K562 (cell line): ENCODE data around the gene DAGLA. TPM values are rescaled to one million over a fixed set of nuclear protein-coding genes. Genes with fewer than 3 reads are reported as not detected.
A peak's percentile ranks its signal among the peaks of the same experiment; 100 is the strongest.

Experiments
- ATAC-seq: fragments of 200-7000 bp; cut with Tn5 transposase; 3 replicates; pipeline ENCODE4 v1.9.1; 2020; ENCODE audit warnings: moderate library complexity
- BruUV-seq: library from RNA; stranded (reverse); fragments of 400-500 nt; replicated peaks from 2 replicates; lab custom pipeline; 2021; lab: Mats Ljungman, UMichigan
- CTCF ChIA-PET: fragments of 300-600 bp; formaldehyde crosslinking; extraction: SDS; loops from one replicate; lab custom pipeline; 2021; ENCODE audit warnings: low intra/inter-chr PET ratio; lab: Yijun Ruan, JAX
- POLR2A ChIA-PET: fragments of 300-600, 350-650 bp; sonication (Branson Sonifier 250); formaldehyde crosslinking; extraction: SDS; loops from one replicate; lab custom pipeline; 2021; ENCODE audit warnings: antibody characterized with exemption, inconsistent platforms; lab: Yijun Ruan, JAX
- DNase-seq, 4 experiments: peaks; one replicate each; pipeline versions ENCODE4 v3.0.0 to v3.0.0-alpha.2; 2011 to 2018; ENCODE audit warnings: low spot score in 3 of 4, mixed read lengths in 3 of 4; ENCODE audit errors: extremely low read depth in 1 of 4
- FAIRE-seq: peaks from 2 replicates; lab custom pipeline; 2011; peaks lifted over from hg19 to GRCh38; lab: Jason Lieb, UNC
- H2AFZ ChIP-seq: 2 replicates; pipeline ENCODE4 v1.6.0; 2011; ENCODE audit warnings: low read depth, low read length, control low read depth, inconsistent platforms
- H3K27ac ChIP-seq: fragments of 200-600 bp; 3 replicates; pipeline ENCODE4 v1.8.0; 2011; ENCODE audit warnings: low read depth, mild to moderate bottlenecking, control low read depth, inconsistent platforms, low read length, moderate library complexity, mixed read lengths; ENCODE audit errors: extremely low read depth
- H3K27me3 ChIP-seq, 2 experiments: fragments of 300-600 bp in 1 of 2; 2 replicates in 1 of 2; 3 replicates in 1 of 2; pipeline versions ENCODE4 v1.6.0 to v1.8.0; 2011; ENCODE audit warnings: inconsistent platforms in 2 of 2, low read length in 2 of 2, mild to moderate bottlenecking in 1 of 2, mixed read lengths in 1 of 2, moderate library complexity in 1 of 2; ENCODE audit not compliant: control insufficient read depth in 2 of 2, insufficient read depth in 2 of 2
- H3K36me3 ChIP-seq: fragments of 300-600 bp; 3 replicates; pipeline ENCODE4 v1.8.0; 2011; ENCODE audit warnings: mild to moderate bottlenecking, low read length, inconsistent platforms; ENCODE audit not compliant: control insufficient read depth, insufficient read depth
- H3K4me1 ChIP-seq, 2 experiments: fragments of 200-600 bp in 1 of 2; replicated peaks in 1 of 2; 2 replicates in 1 of 2; 3 replicates in 1 of 2; pipeline versions ENCODE4 v1.5.1 to v1.8.0; 2011; ENCODE audit warnings: inconsistent platforms in 2 of 2, low read length in 2 of 2, mild to moderate bottlenecking in 1 of 2, mixed read lengths in 1 of 2, moderate library complexity in 1 of 2; ENCODE audit not compliant: control insufficient read depth in 2 of 2, insufficient read depth in 2 of 2
- H3K4me2 ChIP-seq: 2 replicates; pipeline ENCODE4 v1.6.1; 2011; ENCODE audit warnings: low read length, control low read depth, inconsistent platforms, mixed read lengths; ENCODE audit not compliant: insufficient read depth
- H3K4me3 ChIP-seq: fragments of 200-600 bp; sonication (generic), shearing (Covaris generic); 2 replicates; pipeline ENCODE4 v1.5.1; 2016; ENCODE audit warnings: control low read depth, inconsistent platforms
- H3K79me2 ChIP-seq: fragments of 200-600 bp; 3 replicates; pipeline ENCODE4 v1.8.0; 2011; ENCODE audit warnings: low read length, inconsistent platforms; ENCODE audit not compliant: control insufficient read depth, insufficient read depth
- H3K9ac ChIP-seq, 2 experiments: 2 replicates each; pipeline versions ENCODE4 v1.6.0 to v1.6.1; 2011; ENCODE audit warnings: low read depth in 2 of 2, low read length in 2 of 2, control low read depth in 1 of 2, inconsistent platforms in 1 of 2, mild to moderate bottlenecking in 1 of 2, mixed read lengths in 1 of 2; ENCODE audit not compliant: insufficient read depth in 1 of 2
- H3K9me1 ChIP-seq: one replicate; pipeline ENCODE4 v1.6.0; 2011; ENCODE audit warnings: inconsistent platforms, mild to moderate bottlenecking, low read length, moderate library complexity; ENCODE audit not compliant: control insufficient read depth, insufficient read depth
- H3K9me3 ChIP-seq: replicated peaks from 2 replicates; pipeline ENCODE4 v1.5.1; 2011; ENCODE audit warnings: low read depth, low read length, inconsistent platforms; ENCODE audit not compliant: control insufficient read depth, insufficient read depth
- H4K20me1 ChIP-seq: replicated peaks from 2 replicates; pipeline ENCODE4 v1.6.1; 2011; ENCODE audit warnings: low read length, inconsistent platforms, mixed read lengths; ENCODE audit not compliant: control insufficient read depth, insufficient read depth
- ATF3 ChIP-seq, 2 experiments: fragments of 450-650 bp in 1 of 2; sonication (generic) in 1 of 2; formaldehyde crosslinking in 1 of 2; IDR thresholded peaks in 1 of 2; conservative IDR thresholded peaks in 1 of 2; 2 replicates each; pipeline versions ENCODE4 v1.6.1 to v1.8.1; 2016 to 2023; ENCODE audit warnings: mild to moderate bottlenecking in 2 of 2, moderate library complexity in 2 of 2, inconsistent platforms in 1 of 2, missing genetic modification reagents in 1 of 2
- CEBPZ ChIP-seq: fragments of 150-350 bp; IDR thresholded peaks from 2 replicates; pipeline ENCODE4 v1.6.1; 2014; ENCODE audit warnings: low read depth, mild to moderate bottlenecking, low read length, borderline replicate concordance
- CREM ChIP-seq: IDR thresholded peaks from 2 replicates; pipeline ENCODE4 v1.6.1; 2014; ENCODE audit warnings: antibody characterized with exemption, low read depth
- DLX4 ChIP-seq: fragments of 250-450 bp; sonication (Bioruptor Pico); IDR thresholded peaks from 2 replicates; pipeline ENCODE4 v1.6.1; 2021; ENCODE audit warnings: mild to moderate bottlenecking
- DNMT1 ChIP-seq: fragments of 450-650 bp; IDR thresholded peaks from 2 replicates; pipeline ENCODE4 v1.6.1; 2016; ENCODE audit warnings: antibody characterized with exemption, mild to moderate bottlenecking
- EHMT2 ChIP-seq: fragments of 450-650 bp; IDR thresholded peaks from 2 replicates; pipeline ENCODE4 v1.6.1; 2018; ENCODE audit warnings: antibody characterized with exemption
- KLF1 ChIP-seq: fragments of 450-650 bp; IDR thresholded peaks from 2 replicates; pipeline ENCODE4 v1.6.1; 2016; ENCODE audit warnings: missing genetic modification characterization, missing compliant biosample characterization
- PCBP1 ChIP-seq: fragments of 200-400 bp; formaldehyde crosslinking; IDR thresholded peaks from 2 replicates; pipeline ENCODE4 v1.6.1; 2018; ENCODE audit warnings: mild to moderate bottlenecking, low read depth, low read length; ENCODE audit not compliant: poor library complexity, severe bottlenecking
- SIX5 ChIP-seq, 2 experiments: IDR thresholded peaks; 2 replicates each; pipeline ENCODE4 v1.6.1; 2011; ENCODE audit warnings: low read length in 2 of 2, borderline replicate concordance in 1 of 2, low read depth in 1 of 2, mild to moderate bottlenecking in 1 of 2, moderate library complexity in 1 of 2; ENCODE audit not compliant: insufficient read depth in 1 of 2
- THRA ChIP-seq: fragments of 450-650 bp; IDR thresholded peaks from 2 replicates; pipeline ENCODE4 v1.6.1; 2017; ENCODE audit warnings: mild to moderate bottlenecking, moderate library complexity
- TSC22D4 ChIP-seq: fragments of 450-650 bp; IDR thresholded peaks from 2 replicates; pipeline ENCODE4 v1.6.1; 2016; ENCODE audit warnings: missing genetic modification characterization, missing biosample characterization, control low read depth
- ZBTB43 ChIP-seq: sonication (generic); formaldehyde crosslinking; IDR thresholded peaks from 2 replicates; pipeline ENCODE4 v1.8.0; 2023; ENCODE audit warnings: mild to moderate bottlenecking, missing genetic modification reagents
- ZNF134 ChIP-seq: fragments of 250-450 bp; sonication (Bioruptor Pico); conservative IDR thresholded peaks from 2 replicates; pipeline ENCODE4 v1.4.0; 2020
- WGBS: fragments of 100-300 bp; shearing (Covaris generic); methylation state at CpG from one replicate; pipeline ENCODE4 v1.1.6; 2016; ENCODE audit warnings: low coverage, mixed read lengths; ENCODE audit not compliant: insufficient coverage; ENCODE audit errors: missing lambda C conversion rate; 5-methylcytosine and 5-hydroxymethylcytosine counted together
- in situ Hi-C: fragments of 300-500 bp; cut with MboI; formaldehyde crosslinking; loops from 4 replicates; pipeline ENCODE4 v1.15.0; 2018; ENCODE audit warnings: inconsistent platforms, mixed read lengths
- intact Hi-C: fragments of 100-400 bp; cut with micrococcal nuclease; formaldehyde crosslinking; loops from 2 replicates; pipeline ENCODE4 v1.14.2; 2022
- polyA plus RNA-seq, 8 experiments: library from polyadenylated mRNA; depleted of rRNA in 4 of 8; stranded (reverse) in 5 of 8; unstranded in 3 of 8; fragments of >200 nt; fragmentation: Nextera tagmentation in 2 of 8; fragmentation: Illumina TruSeq in 1 of 8; extraction: Ambion mirVana in 2 of 8; extraction: Trizol in 1 of 8; gene quantifications; 2 replicates each; pipeline versions ENCODE4 v1.2.1 to v1.2.3, GENCODE V29; 2011 to 2014; ENCODE audit warnings: inconsistent platforms in 1 of 8, missing spikeins in 1 of 8
- total RNA-seq, 7 experiments: library from RNA; depleted of rRNA in 6 of 7; stranded (reverse); fragments of >200 nt in 6 of 7; fragmentation: Illumina TruSeq in 2 of 7; extraction: Trizol in 2 of 7; gene quantifications; 2 replicates each; pipeline versions ENCODE4 v1.2.1 to v1.2.3, GENCODE V29; 2011 to 2021; ENCODE audit warnings: low replicate concordance in 1 of 7

Gene DAGLA
- total and polyA plus RNA-seq, 9 of the 15 experiments (the other 6 are each of a cell fraction or from before 2014, with no cell fraction given), result 0.03 to 0.16 (median 0.04) TPM; not detected in 4

GRCh38 chr11:61700212-61700611 is 20.0 kb downstream of the DAGLA start (continued):
- TF ChIP-seq THRA (no peak), PCBP1 (no peak), ATF3 (IDR thresholded peaks at IDR 0.05) (peak; percentile 51), ATF3 (CRISPR knock-in tag; conservative IDR thresholded peaks at IDR 0.05) (no peak), EHMT2 (no peak), CREM (no peak), SIX5 (IDR thresholded peaks at IDR 0.05; ENCODE audit: borderline replicate concordance in 1 of 2, insufficient read depth in 1 of 2, low read depth in 1 of 2, low read length in 2 of 2) (no peak)

- in situ Hi-C loops (no loop called here), intact Hi-C loops (no loop called here)
- Histone ChIP-seq H3K9ac (no peak overlapping the region), H4K20me1 (peaks cover 17% of the 10 kb centered on the region), H3K36me3 (no peaks in the 10 kb centered on the region), H3K27ac (no peak overlapping the region), H3K27me3 (peaks cover 19 to 63% of the 10 kb centered on the region in 2 experiments; a peak in 4 of 5 replicates), H3K4me3 (no peak overlapping the region), H3K79me2 (no peaks in the 10 kb centered on the region), H3K9me3 (no peaks in the 10 kb centered on the region), H3K4me2 (no peak overlapping the region), H3K4me1 (peaks cover 0 to 34% of the 10 kb centered on the region in 2 experiments; a peak in 4 of 5 replicates), H3K9me1 (no peaks in the 10 kb centered on the region), H2AFZ (no peak overlapping the region)
- ATAC-seq (no peak), DNase-seq (no peak), FAIRE-seq (no peak)
- BruUV-seq, result no TSS peak
- ChIA-PET POLR2A (interaction anchor here (0.6 to 0.7 kb wide), 2 partner anchors 29 to 66 kb away, joined by 3 read pairs; no protein-coding TSS in a partner anchor), CTCF (no interaction called here)
- 8% methylated on average over 8 of the region's 8 CpGs for WGBS
- TF ChIP-seq ZBTB43, result no peak
- no peak for TF ChIP-seq DLX4
- no peak for TF ChIP-seq ZNF134 (CRISPR knock-in tag)
- TF ChIP-seq CEBPZ, result no peak
- TF ChIP-seq DNMT1, result no peak
- no peak for TF ChIP-seq KLF1 (tag)
- no peak for TF ChIP-seq TSC22D4 (tag)
These were observed 20.5 kb downstream of the DAGLA start for GRCh38 chr11:61700720-61701119.
